ENCODE results near the gene ABCF3. TPM values are rescaled to one million over a fixed set of nuclear protein-coding genes. Genes with fewer than 3 reads are reported as not detected.

Gene ABCF3
- total and polyA plus RNA-seq, 2 of the 13 experiments (the other 11 are each of a cell fraction or from before 2014, with no cell fraction given): 38.8 to 46.5 TPM

DNA sequence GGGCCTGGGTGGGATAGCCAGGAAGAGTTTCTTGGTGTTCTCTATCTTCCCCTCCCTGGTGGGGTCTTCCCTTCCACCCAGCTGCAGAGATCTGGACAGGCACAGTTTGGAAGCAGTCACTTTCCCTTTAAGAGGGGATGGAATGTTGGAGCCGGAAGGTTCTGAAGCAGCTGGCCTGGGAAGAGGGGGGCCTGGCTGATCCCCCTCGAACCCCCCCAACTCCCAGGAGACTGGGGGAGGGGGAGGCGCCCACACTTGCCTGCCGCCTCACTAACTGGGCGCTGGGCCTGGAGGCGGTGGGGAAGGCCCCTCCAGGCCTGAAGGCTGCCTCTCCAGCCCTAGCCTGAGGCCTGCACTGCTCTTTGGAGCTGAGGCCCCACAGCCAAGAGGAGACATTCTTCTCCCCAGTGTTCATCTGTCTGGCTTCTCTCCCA, 29.5 kb upstream of the ABCF3 start (continued):
- TF ChIP-seq ZNF225 (CRISPR knock-in tag; IDR thresholded peaks at IDR 0.05): no peak
- no peak for TF ChIP-seq ATRX (CRISPR knock-in tag; IDR thresholded peaks at IDR 0.05; ENCODE audit: borderline replicate concordance)
- TF ChIP-seq ZBTB7A (CRISPR knock-in tag; IDR thresholded peaks at IDR 0.05): no peak; the same call in 1 of the 2 replicates
- no peak for TF ChIP-seq GLI4 (CRISPR knock-in tag; IDR thresholded peaks at IDR 0.05; ENCODE audit: borderline replicate concordance)
- TF ChIP-seq SIX1 (CRISPR knock-in tag; IDR thresholded peaks at IDR 0.05; ENCODE audit: borderline replicate concordance): no peak
- TF ChIP-seq, protein P1, sequence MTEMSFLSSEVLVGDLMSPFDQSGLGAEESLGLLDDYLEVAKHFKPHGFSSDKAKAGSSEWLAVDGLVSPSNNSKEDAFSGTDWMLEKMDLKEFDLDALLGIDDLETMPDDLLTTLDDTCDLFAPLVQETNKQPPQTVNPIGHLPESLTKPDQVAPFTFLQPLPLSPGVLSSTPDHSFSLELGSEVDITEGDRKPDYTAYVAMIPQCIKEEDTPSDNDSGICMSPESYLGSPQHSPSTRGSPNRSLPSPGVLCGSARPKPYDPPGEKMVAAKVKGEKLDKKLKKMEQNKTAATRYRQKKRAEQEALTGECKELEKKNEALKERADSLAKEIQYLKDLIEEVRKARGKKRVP (CRISPR knock-in tag; IDR thresholded peaks at IDR 0.05): no peak
- TF ChIP-seq, protein P2, sequence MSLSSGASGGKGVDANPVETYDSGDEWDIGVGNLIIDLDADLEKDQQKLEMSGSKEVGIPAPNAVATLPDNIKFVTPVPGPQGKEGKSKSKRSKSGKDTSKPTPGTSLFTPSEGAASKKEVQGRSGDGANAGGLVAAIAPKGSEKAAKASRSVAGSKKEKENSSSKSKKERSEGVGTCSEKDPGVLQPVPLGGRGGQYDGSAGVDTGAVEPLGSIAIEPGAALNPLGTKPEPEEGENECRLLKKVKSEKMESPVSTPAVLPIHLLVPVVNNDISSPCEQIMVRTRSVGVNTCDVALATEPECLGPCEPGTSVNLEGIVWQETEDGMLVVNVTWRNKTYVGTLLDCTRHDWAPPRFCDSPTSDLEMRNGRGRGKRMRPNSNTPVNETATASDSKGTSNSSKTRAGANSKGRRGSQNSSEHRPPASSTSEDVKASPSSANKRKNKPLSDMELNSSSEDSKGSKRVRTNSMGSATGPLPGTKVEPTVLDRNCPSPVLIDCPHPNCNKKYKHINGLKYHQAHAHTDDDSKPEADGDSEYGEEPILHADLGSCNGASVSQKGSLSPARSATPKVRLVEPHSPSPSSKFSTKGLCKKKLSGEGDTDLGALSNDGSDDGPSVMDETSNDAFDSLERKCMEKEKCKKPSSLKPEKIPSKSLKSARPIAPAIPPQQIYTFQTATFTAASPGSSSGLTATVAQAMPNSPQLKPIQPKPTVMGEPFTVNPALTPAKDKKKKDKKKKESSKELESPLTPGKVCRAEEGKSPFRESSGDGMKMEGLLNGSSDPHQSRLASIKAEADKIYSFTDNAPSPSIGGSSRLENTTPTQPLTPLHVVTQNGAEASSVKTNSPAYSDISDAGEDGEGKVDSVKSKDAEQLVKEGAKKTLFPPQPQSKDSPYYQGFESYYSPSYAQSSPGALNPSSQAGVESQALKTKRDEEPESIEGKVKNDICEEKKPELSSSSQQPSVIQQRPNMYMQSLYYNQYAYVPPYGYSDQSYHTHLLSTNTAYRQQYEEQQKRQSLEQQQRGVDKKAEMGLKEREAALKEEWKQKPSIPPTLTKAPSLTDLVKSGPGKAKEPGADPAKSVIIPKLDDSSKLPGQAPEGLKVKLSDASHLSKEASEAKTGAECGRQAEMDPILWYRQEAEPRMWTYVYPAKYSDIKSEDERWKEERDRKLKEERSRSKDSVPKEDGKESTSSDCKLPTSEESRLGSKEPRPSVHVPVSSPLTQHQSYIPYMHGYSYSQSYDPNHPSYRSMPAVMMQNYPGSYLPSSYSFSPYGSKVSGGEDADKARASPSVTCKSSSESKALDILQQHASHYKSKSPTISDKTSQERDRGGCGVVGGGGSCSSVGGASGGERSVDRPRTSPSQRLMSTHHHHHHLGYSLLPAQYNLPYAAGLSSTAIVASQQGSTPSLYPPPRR (CRISPR knock-in tag; IDR thresholded peaks at IDR 0.05; ENCODE audit: borderline replicate concordance): no peak
- TF ChIP-seq NR2F6 (IDR thresholded peaks at IDR 0.05): no peak
- no peak; the same call in 1 of the 2 replicates for TF ChIP-seq NR2F6 (CRISPR knock-in tag; IDR thresholded peaks at IDR 0.05)
- no peak for TF ChIP-seq WIZ (CRISPR knock-in tag; IDR thresholded peaks at IDR 0.05)
- TF ChIP-seq KLF16 (CRISPR knock-in tag; IDR thresholded peaks at IDR 0.05): no peak; a peak in 1 of 4 replicates
- no peak for TF ChIP-seq ZNF773 (CRISPR knock-in tag; IDR thresholded peaks at IDR 0.05; ENCODE audit: borderline replicate concordance)
- no peak for TF ChIP-seq ZBTB20 (CRISPR knock-in tag; IDR thresholded peaks at IDR 0.05; ENCODE audit: borderline replicate concordance, low read depth)
- TF ChIP-seq CHD4 (IDR thresholded peaks at IDR 0.05; ENCODE audit: borderline replicate concordance, low read length): no peak
- TF ChIP-seq, protein P3, sequence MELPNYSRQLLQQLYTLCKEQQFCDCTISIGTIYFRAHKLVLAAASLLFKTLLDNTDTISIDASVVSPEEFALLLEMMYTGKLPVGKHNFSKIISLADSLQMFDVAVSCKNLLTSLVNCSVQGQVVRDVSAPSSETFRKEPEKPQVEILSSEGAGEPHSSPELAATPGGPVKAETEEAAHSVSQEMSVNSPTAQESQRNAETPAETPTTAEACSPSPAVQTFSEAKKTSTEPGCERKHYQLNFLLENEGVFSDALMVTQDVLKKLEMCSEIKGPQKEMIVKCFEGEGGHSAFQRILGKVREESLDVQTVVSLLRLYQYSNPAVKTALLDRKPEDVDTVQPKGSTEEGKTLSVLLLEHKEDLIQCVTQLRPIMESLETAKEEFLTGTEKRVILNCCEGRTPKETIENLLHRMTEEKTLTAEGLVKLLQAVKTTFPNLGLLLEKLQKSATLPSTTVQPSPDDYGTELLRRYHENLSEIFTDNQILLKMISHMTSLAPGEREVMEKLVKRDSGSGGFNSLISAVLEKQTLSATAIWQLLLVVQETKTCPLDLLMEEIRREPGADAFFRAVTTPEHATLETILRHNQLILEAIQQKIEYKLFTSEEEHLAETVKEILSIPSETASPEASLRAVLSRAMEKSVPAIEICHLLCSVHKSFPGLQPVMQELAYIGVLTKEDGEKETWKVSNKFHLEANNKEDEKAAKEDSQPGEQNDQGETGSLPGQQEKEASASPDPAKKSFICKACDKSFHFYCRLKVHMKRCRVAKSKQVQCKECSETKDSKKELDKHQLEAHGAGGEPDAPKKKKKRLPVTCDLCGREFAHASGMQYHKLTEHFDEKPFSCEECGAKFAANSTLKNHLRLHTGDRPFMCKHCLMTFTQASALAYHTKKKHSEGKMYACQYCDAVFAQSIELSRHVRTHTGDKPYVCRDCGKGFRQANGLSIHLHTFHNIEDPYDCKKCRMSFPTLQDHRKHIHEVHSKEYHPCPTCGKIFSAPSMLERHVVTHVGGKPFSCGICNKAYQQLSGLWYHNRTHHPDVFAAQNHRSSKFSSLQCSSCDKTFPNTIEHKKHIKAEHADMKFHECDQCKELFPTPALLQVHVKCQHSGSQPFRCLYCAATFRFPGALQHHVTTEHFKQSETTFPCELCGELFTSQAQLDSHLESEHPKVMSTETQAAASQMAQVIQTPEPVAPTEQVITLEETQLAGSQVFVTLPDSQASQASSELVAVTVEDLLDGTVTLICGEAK (IDR thresholded peaks at IDR 0.05): no peak
- TF ChIP-seq, protein P3 (CRISPR knock-in tag; IDR thresholded peaks at IDR 0.05): no peak
- TF ChIP-seq ZNF230 (CRISPR knock-in tag; IDR thresholded peaks at IDR 0.05): no peak

All from HepG2 (cell line).